Small intestine (tissue), 7 donors: ENCODE data around the gene FBP1. TPM values are rescaled to one million over a fixed set of nuclear protein-coding genes. Genes with fewer than 3 reads are reported as not detected.

Experiments used
- DNase-seq, 2 donors: peaks; one replicate each; pipeline versions ENCODE4 v3.0.0 to v3.0.0-alpha.2; 2013
- FAIRE-seq: peaks from 2 replicates; lab custom pipeline; 2012; peaks lifted over from hg19 to GRCh38; lab: Jason Lieb, UNC
- H3K27ac ChIP-seq, 3 donors: one replicate each; pipeline ENCODE4 v1.5.1; 2013; ENCODE audit warnings: low read length in 2 of 3, mild to moderate bottlenecking in 2 of 3, control low read depth in 1 of 3, inconsistent platforms in 1 of 3, low read depth in 1 of 3, moderate library complexity in 1 of 3
- H3K27me3 ChIP-seq, 3 donors: one replicate each; pipeline ENCODE4 v1.6.1; 2013; ENCODE audit warnings: low read length in 3 of 3, inconsistent platforms in 1 of 3; ENCODE audit not compliant: control insufficient read depth in 3 of 3, insufficient read depth in 3 of 3
- H3K36me3 ChIP-seq, 3 donors: one replicate each; pipeline ENCODE4 v1.6.1; 2013; ENCODE audit warnings: low read length in 3 of 3, inconsistent platforms in 1 of 3, low read depth in 1 of 3, mild to moderate bottlenecking in 1 of 3, moderate library complexity in 1 of 3; ENCODE audit not compliant: control insufficient read depth in 3 of 3, insufficient read depth in 2 of 3
- H3K4me1 ChIP-seq, 3 donors: one replicate each; pipeline ENCODE4 v1.6.1; 2013; ENCODE audit warnings: low read length in 2 of 3, inconsistent platforms in 1 of 3, low read depth in 1 of 3, mild to moderate bottlenecking in 1 of 3, moderate library complexity in 1 of 3; ENCODE audit not compliant: control insufficient read depth in 3 of 3, insufficient read depth in 2 of 3
- H3K4me3 ChIP-seq, 3 donors: one replicate each; pipeline ENCODE4 v1.5.1; 2013; ENCODE audit warnings: low read length in 3 of 3, control low read depth in 1 of 3, inconsistent platforms in 1 of 3, low read depth in 1 of 3, mild to moderate bottlenecking in 1 of 3, moderate library complexity in 1 of 3
- H3K9me3 ChIP-seq, 2 donors: one replicate each; pipeline ENCODE4 v1.6.1; 2013; ENCODE audit warnings: low read depth in 1 of 2, low read length in 1 of 2; ENCODE audit not compliant: control insufficient read depth in 2 of 2, insufficient read depth in 1 of 2
- WGBS, 3 donors: extraction: QIAGEN DNeasy Blood & Tissue Kit; methylation state at CpG; one replicate each; pipeline ENCODE4 v1.1.7; 2013; 5-methylcytosine and 5-hydroxymethylcytosine counted together
- polyA plus RNA-seq, 4 donors: library from polyadenylated mRNA; stranded (reverse) in 3 of 4; unstranded in 1 of 4; fragments of 200-250 nt in 3 of 4; fragments of 120-200 nt in 1 of 4; gene quantifications; one replicate each; pipeline versions ENCODE4 v1.2.1 to v1.2.3, GENCODE V29; 2013
- donor health status: healthy with polysubstance abuse.
- donor health status: control.
- donor health status: control.
- donor health status: Bipolar disorder and iron deficiency.
- donor health status: healthy.

FBP1 gene
- polyA plus RNA-seq, 4 donors: 113 to 1,158 (median 352) TPM

- H3K27me3 ChIP-seq: no peaks in the 10 kb centered on the region
- WGBS, 3 donors: 68 to 71% (median 71%) methylated on average over 4 of the region's 4 CpGs
- peaks cover 0 to 5% of the 10 kb centered on the region in 2 donors for H3K9me3 ChIP-seq
- H3K4me3 ChIP-seq: no peak overlapping the region
- no peaks in the 10 kb centered on the region for H3K4me1 ChIP-seq
- no peak for DNase-seq
- H3K27ac ChIP-seq: no peak overlapping the region
- no peaks in the 10 kb centered on the region for H3K36me3 ChIP-seq
- no peak for FAIRE-seq
Measured at GRCh38 chr9:94677929-94678328, 38.6 kb upstream of the FBP1 start.

DNA sequence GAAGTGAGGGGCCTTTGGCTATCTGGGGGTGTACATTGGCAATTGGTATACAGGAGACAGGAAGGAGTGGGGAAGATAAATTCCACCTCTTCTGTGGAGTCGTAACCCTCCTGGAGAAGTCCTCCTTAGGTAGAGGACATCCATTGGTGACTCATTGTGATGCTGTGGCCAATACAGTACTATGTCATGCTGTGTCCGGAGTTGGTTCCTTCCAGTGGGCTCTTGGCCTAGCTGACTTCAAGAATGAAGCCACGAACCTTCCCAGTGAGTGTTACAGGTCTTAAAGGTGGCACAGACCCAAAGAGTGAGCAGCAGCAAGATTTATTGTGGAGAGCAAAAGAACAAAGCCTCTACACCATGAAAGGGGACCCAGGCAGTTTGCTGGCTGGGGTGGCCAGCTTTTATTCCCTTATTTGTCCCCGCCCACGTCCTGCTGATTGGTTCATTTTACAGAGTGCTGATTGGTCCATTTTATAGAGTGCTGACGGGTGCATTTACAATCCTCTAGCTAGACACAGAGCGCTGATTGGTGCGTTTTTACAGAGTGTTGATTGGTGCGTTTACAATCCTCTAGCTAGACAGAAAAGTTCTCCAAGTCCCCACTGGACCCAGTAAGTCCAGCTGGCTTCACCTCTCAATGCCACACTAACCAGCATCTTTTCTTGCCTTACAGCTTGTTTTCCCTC, 37.3 kb upstream of the FBP1 start:
- FAIRE-seq (no peak), DNase-seq (no peak)
- no peak overlapping the region for H3K4me3 ChIP-seq
- H3K27me3 ChIP-seq: no peaks in the 10 kb centered on the region
- peaks cover 0 to 5% of the 10 kb centered on the region in 2 donors for H3K9me3 ChIP-seq
- WGBS, 3 donors: 93 to 95% (median 93%) methylated on average over 9 of the region's 9 CpGs
- no peak overlapping the region for H3K27ac ChIP-seq
- no peaks in the 10 kb centered on the region for H3K4me1 ChIP-seq
- H3K36me3 ChIP-seq: no peaks in the 10 kb centered on the region

DNA sequence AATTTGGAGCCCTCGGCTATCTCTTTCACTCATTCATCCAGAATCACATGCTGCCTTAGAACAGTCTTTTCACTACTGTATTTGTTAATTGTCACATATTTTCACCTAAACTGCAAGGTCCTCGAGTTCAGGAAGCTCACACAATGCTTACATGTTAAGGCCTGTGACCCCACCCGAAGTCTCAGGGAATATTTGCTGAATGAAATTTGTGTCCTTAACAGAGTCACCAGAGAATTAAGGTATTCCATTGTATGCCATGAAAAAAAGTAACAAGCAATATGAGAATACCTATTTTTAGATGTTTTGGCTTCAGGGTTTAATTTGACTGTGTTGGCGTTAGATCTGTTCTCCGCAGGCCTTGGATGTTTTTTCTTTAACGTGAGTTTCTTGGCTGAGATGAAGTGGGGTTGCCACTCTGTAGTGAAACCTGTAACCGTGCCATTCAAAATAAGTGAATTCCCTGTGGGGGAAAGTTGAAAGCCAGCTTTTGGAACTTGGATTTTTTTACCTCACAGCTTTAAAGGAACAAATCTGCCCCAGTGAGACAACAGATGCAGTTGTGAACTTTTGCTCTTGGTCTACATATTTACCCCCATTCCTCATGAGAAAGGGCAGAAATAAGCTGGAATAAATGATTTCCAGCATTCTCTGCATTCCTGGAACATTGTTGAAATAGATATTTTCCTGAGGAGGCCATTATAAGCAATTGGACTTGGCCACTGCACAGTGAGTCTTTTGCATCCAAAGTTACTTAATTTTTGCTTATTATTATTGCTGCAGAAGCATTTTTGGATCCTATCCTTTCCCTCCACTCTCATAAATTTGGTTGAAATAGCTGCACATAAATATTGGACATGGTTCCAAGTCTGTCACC, 35.9 kb upstream of the FBP1 start:
- 65 to 74% (median 71%) methylated on average over 7 of the region's 7 CpGs for WGBS, 3 donors
- H3K9me3 ChIP-seq: peaks cover 0 to 5% of the 10 kb centered on the region in 2 donors
- H3K27ac ChIP-seq: no peak overlapping the region
- no peak overlapping the region for H3K4me3 ChIP-seq
- DNase-seq: no peak
- no peaks in the 10 kb centered on the region for H3K36me3 ChIP-seq
- H3K27me3 ChIP-seq: no peaks in the 10 kb centered on the region
- no peak for FAIRE-seq
- no peaks in the 10 kb centered on the region for H3K4me1 ChIP-seq

DNA sequence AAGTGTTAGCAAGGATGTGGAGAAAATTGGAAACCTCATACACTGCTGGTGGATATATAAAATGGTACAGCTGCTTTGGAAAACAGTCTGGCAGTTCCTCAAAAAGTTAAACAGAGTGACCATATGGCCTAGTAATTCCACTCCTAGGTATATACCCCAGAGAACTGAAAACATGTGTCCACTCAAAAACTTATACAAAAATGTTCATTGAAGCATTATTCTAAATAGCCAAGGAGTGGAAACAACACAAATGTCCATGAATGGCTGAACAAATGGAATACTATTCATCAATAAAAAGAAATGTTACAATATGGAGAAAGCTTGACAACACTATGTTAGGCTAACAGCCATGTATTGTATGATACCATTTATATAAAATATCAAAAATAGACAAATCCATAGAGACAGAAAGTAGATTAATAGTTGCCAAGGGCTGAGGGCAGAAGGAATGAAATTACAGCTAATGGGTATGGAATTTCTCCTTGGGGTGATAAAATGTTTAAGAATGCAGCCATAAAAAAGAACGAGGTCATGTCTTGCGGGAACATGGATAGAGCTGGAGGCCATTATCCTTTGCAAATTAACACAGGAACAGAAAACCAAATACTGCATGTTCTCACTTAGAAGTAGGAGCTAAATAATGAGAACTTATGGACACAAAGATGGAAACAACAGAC, 33.6 kb upstream of the FBP1 start:
- H3K9me3 ChIP-seq: peaks cover 0 to 5% of the 10 kb centered on the region in 2 donors
- FAIRE-seq: no peak
- 29 to 73% (median 55%) methylated on average over 2 of the region's 2 CpGs for WGBS, 3 donors

GRCh38 chr9:94668928-94669729, 29.8 kb upstream of the FBP1 start:
- DNase-seq (peak; percentile 79 to 80), FAIRE-seq (no peak)
- H3K27me3 ChIP-seq: no peaks in the 10 kb centered on the region
- 7 to 33% (median 7%) methylated on average over 17 of the region's 17 CpGs for WGBS, 3 donors
- H3K9me3 ChIP-seq: no peaks in the 10 kb centered on the region
- peaks cover 0 to 43% (median 0%) of the 10 kb centered on the region in 3 donors for H3K4me1 ChIP-seq
- H3K27ac ChIP-seq: peak overlapping the region; percentile 15 to 88 (median 44)
- H3K36me3 ChIP-seq: no peaks in the 10 kb centered on the region
- peak overlapping the region in 2 of 3 donors; percentile 0 to 12 for H3K4me3 ChIP-seq

More for the DNA sequence above, 33.6 kb upstream of the FBP1 start:
- H3K27me3 ChIP-seq: no peaks in the 10 kb centered on the region
- DNase-seq: no peak
- H3K36me3 ChIP-seq: no peaks in the 10 kb centered on the region
- H3K4me1 ChIP-seq: peaks cover 0 to 14% (median 0%) of the 10 kb centered on the region in 3 donors
- H3K4me3 ChIP-seq: no peak overlapping the region
- no peak overlapping the region for H3K27ac ChIP-seq

- Histone ChIP-seq H3K9me3 (no peaks in the 10 kb centered on the region), H3K27ac (peak overlapping the region in 2 of 3 donors; percentile 15 to 88), H3K4me1 (peaks cover 0 to 50% (median 0%) of the 10 kb centered on the region in 3 donors), H3K27me3 (no peaks in the 10 kb centered on the region), H3K4me3 (no peak overlapping the region), H3K36me3 (no peaks in the 10 kb centered on the region)
- FAIRE-seq: no peak
- WGBS, 3 donors: 9 to 37% (median 25%) methylated on average over 6 of the region's 6 CpGs
- DNase-seq: peak; percentile 70 to 71
Measured at GRCh38 chr9:94668418-94668927, 29.2 kb upstream of the FBP1 start.

- DNase-seq (peak; percentile 89 to 95), FAIRE-seq (no peak)
- H3K9me3 ChIP-seq: no peaks in the 10 kb centered on the region
- 45 to 70% (median 51%) methylated on average over 14 of the region's 14 CpGs for WGBS, 3 donors
- H3K4me3 ChIP-seq: no peak overlapping the region
- H3K27ac ChIP-seq: peak overlapping the region; percentile 66 to 88 (median 66)
- peaks cover 0 to 64% (median 0%) of the 10 kb centered on the region in 3 donors for H3K4me1 ChIP-seq
- no peaks in the 10 kb centered on the region for H3K27me3 ChIP-seq
- H3K36me3 ChIP-seq: no peaks in the 10 kb centered on the region
Measured at GRCh38 chr9:94666364-94667099, 27.2 kb upstream of the FBP1 start.
